Pulmonary artery endothelial cell (primary cell): Measurements from ENCODE around the gene RASAL3. TPM values are rescaled to one million over a fixed set of nuclear protein-coding genes. Genes with fewer than 3 reads are reported as not detected.
"Not testable (repeated sequence)": the region's sequence is repeated elsewhere in the genome, so short reads cannot be mapped to it uniquely, and the experiment has no call there.

ENCODE experiments used
- DNase-seq: peaks from one replicate; pipeline ENCODE4 v3.0.0-alpha.2; 2011; ENCODE audit warnings: low read depth, low spot score
- total RNA-seq: library from RNA; depleted of rRNA; stranded (reverse); fragments of >200 nt; gene quantifications from 2 replicates; pipeline ENCODE4 v1.2.3, GENCODE V29; 2014

RASAL3 gene
- total RNA-seq, 1 donor from 2014 or later: 0.79 TPM

DNA sequence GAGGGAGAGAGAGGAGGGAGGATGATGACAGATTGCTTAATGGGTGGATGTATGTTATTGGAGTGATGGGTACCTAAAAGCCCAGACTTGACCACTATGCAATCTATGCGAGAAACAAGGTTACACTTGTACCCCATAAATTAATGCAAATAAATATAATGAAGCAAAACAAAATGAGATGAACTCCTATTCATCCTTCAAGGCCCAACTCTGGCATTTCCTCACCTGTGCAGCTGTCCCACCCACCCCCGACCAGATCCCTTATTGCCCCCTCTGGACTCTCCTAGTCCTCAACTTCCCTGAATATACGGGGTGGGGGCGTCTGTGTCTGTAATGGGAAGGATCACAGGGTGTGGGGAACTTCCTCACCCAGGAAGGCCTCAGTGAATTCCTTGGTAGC is 10.8 kb upstream of the RASAL3 start:
- no peak for DNase-seq

DNA sequence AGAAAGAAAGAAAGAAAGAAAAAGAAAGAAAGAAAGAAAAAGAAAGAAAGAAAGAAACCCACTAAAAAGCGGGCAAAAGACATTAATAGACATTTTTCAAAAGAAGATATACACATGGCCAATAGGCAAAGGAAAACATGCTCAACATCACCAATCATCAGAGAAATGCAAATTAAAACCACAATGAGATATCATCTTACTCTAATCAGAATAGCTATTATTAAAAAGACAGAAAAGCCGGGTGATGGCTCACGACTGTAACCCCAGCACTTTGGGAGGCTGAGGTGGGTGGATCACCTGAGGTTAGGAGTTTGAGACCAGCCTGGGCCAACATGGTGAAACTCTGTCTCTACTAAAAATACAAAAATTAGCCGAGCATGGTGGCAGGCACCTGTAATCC is 9.5 kb upstream of the RASAL3 start:
- DNase-seq: not testable (repeated sequence)

DNA sequence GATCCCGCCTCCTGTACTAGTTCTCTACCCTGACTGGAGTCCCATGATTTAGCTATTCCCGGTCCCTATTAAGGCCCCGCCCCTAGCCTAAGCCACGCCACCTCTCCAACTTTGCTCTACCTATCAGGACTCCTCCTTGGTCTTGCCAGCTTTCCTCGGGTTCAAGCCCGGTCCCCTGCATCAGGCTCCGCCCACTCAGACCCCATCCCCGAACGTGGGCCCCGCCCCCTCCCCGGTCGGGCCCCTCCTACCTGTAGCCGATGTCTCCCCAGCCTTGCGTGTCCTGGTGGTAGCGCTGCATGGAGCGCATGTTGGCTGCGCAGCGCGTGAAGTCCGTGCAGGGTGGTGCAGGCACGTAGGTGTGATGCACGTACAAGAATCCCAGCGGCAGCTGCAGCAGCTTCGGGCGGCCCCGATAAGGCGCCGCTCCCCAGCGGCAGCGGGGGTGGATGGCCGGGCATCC is 7.3 kb upstream of the RASAL3 start:
- DNase-seq: no peak

DNA sequence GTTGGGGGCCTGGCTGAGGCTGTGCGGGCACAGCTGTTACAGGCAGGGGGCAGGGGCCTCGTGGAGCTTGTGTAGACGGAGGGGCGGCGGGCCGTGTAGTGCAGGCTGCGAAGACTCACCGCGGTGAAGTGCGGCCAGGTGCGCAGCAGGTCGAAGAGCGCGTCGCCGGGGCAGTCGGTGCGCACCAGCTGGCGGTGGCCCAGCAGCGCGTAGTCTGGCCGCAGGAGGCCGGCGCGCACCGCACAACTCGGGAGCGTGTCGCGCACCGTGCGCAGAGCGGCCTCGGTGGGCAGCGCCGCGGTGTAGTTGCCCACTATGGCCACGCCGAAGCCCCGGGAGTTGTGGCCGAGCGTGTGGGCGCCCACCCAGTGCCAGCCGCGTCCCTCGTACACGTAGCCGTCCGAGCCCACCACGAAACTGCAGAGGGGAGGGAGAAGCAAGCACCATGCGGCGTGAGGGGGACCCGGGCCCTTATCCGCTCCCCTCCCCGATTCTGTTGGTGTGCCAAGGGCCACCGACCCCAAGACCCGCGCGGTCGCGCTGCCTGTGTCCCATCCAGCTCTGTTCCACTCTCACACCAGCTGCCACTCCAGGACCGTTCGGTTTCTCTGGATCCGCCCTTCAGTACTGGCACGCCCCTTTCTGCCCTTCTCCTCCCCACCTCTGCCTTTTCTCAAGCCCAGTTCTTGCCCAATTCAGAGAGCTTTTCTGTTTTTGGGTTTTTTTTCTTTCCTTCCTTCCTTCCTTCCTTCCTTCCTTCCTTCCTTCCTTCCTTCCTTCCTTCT is 5.4 kb upstream of the RASAL3 start:
- DNase-seq: no peak

DNA sequence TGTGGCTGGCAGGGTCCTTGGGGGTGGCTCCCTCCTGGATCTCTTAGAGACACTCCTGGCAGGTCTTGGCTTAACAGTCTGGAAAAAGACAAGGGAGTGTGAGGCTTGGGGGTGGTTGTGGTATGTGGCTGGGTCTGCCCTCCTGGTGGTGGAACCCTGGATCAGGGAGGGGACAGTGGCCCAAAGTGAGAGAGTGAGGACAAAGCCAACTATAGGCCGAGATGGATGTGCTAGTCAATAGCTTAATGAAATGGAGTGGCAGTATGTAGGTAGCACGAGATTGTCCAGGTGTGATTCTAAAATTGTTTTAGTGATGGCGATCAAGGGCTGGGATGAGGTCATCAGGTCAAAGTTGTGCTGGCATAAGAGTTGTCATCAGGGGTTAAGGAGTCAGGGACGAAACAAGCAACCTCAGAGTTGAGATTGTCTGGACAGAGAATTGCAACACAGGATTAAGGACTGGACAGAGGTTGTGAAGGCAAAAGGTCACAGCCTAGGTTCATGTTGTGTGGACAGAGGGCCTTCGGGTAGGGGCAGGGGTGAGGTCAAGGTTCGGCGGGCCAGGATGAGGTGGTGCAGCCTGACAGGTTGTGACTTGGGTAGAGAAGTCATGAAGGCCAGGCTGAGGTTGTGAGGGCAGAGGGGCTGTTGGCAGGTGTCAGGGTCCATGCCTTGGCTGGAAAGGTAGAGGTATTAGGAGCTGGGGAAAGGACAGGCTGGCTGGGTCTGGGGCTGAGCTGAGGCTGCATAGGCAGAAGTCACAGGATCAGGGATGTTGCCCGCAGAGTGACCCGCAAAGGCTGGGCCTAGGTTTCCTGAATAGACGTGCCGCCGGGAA is 4.5 kb upstream of the RASAL3 start:
- DNase-seq: no peak

DNA sequence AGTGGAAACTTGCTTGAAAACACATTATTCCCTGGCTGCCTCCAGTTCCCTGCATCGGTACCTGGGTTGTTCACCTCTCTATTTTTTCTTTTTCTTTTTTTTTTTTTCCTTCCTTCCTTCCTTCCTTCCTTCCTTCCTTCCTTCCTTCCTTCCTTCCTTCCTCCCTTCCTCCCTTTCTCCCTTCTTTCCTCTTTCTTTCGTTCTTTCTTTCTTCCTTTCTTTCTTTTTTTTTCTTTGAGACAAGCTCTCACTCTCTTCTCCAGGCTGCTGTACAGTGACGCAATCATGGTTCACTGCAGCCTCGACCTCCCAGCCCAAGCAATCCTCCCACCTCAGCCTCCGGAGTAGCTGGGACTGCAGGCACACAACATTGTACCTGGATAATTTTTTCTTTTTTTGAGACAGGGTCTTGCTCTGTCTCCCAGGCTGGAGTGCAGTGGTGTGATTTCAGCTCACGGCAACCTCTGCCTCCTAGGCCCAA is 3.4 kb upstream of the RASAL3 start:
- no peak for DNase-seq

DNA sequence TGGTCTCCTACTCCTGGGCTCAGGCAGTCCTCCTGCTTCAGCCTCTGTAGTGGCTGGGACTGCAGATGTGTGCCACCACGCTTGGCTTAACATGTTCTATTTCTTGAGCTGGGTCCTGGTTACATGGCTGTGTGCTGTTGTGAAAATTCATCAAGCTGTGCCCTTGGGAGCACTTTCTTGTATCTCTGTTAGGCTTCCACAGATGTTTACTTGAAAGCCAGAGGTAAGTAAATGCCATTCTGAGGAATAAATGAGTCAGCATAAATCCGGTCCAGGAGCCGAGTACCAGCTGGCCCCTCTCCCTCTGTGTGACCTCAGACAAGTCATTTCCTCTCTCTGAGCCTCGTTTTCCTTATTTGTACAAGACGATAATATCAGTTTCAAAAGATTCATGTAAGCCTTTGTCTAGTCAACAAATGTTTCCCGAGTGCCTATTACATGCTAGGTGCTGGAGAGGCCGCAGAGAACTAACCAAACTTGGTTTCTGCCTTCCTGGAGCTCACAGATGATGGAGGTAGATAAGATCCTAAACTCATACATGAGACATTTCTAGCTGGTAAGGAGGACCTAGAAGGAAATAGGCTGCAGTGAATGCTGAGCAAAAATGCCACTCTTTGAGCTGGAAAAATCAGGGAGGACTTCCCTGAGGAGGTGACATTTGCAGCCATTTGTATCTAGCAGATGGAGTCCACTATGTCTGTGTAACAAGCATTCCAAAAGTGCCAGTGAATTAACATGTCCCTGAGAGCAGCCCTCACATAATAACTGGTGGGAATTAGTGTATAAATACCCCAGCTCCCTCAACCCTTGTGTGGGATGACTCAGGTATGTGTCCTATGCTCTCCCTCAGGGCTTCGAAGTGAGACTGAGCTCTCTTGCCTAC is 2.7 kb upstream of the RASAL3 start:
- peak; percentile 92 for DNase-seq

DNA sequence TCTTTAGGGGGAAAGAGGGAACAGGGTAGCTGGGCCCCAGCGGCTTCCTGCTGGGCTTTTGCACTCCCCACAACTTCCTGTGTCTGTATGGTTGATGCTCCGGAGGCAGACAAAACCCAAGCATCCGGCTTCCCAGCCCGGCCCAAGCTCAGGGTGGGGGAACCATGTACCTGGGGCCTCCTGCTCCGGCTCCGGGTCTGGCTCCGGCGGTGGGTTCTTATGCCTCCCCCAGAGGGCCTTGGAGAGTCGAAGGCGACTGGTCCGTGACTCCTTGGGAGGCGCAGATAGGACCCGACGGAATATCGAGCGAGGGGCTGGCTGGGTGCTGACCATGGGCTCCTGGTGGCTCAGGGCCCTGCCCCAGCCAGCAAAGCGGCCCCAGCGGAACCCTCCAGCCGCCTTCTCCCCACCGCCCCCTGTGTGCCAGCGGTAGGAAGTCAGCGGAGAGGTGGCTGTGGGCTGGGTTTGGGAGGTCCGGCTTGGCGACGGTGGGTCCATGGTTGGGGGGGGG is 428 bp downstream of the RASAL3 start:
- no peak for DNase-seq

DNA sequence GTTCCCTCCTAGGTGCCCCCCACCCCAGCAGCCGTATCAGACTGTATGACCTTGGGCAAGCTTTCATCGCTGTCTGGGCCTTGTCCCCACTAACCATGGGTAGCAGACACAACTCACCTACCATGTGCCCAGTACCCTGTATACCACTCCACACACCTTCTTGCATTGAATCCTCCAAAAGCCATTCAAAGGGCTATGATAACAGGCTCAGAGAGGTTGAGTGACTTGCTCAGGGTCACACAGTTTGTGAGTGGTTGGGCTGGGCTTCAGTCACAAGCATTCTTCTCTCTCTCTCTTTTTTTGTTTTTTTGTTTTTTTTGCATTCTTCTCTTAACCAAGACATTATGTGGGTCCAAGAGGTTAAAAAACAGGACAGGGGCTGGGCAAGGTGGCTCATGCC is 2.6 kb downstream of the RASAL3 start:
- no peak for DNase-seq

DNA sequence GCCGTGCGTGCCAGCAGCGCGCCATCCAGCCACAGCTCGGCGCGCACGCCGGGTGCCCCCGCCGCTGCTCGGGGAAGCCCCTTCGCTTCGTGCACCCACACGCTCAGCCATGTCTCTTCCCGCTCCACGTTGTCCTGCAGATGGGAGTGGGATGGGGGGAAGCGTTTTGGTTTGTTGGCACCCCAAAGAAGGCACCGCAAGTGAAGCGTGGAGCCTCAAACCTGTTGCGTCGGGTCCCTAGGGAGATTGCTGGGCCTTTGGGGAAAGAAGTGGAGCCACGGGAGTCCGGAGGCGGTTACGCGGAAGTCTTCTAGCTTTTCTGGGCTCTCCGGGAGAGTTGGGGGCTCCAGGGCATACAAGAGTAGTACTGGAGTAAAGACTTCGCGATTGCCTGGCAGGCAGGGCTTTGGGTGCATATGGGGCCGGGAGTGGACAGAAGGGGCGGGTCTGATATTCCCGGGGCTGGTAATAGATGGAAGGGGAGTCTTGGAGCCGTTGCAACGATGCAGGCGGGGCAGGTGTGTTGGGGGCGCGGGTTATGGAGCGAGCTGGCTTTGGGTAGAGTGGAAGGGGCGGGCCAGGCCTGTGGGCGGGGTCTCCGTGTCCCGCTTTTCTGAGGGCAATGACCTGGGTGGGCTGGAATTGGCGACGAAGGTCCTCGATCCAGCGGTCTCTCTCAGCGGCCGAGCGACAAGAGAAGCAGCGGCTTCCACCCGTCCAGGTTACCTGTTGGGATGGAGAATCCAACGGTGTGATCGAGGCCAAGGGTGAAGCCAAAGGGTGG is 6.5 kb downstream of the RASAL3 start:
- DNase-seq: no peak

DNA sequence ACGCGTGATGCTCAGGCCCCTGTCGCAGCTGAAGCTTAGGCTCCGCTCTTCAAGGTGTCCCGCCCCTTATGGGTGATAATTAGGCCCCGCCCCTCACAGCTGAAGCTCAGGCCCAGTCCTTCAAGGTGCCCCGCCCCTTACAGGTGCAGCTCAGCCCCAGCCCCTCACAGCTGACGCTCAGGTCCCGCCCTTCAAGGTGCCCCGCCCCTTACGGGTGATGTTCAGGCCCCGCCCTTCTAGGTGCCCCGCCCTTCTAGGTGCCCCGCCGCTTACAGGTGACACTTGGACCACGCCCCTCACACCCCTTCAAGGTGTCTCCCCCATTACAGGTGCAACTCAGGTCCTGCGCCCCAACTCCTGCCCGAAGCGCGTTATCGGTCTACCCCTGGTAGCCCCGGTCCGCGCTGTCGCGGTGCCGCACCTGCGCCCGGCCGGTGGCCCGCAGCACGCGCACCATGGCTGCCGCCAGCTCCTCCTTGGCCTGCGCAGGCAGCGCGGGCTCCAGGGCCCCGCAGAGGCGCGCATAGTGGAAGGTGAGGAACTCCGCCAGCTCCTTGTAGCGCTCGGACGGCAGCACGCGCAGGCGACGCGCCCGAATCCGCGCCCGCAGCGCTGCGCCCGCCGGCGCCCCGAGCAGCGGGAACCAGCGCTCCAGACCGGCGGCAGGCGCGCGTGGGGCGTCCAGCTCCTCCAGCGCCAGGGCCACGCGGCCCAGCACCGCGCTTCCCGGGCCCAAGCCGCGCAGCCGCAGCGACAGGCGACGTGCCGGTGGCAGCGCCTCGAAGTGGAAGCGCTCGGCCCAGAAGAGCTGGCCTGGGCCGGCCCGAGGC is 7.3 kb downstream of the RASAL3 start:
- DNase-seq: no peak

DNA sequence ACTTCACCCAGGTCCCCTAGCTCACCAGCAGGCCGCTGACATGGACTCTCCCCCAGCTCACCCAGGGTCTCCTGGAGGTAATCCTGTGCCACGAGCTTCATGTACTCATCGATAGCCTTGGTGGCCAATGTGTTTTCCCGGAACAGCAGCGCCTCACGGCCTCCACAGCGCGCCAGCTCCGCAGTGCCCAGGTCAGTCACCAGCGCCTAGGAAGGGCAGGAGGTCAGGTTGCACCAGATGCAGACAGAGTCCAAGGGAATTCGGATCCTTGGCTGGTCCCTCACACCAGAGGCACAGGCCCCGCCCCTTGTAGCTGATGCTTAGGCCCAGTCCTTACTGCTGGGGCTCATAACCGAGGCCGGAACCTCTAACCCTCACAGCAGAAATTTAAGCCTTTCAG is 7.9 kb downstream of the RASAL3 start:
- DNase-seq: no peak

DNA sequence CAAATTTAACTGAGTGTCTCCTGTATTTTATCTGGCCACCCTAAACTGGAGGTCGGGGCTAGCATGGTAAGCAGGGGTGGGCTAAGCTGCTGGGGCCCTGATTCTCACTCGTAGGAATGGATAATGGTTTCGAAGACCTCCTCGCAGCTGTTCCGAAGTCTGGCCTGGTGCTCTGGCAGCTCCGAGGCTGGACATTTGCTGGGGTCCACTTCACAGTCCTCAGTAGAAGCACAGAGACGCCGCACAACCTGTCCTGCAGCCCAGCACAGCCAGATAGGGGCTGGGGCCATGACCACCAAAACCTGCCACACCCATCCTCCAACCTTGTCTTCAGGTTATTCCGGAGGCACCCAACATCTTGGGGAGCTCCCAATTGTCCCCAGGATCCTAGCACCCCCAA is 8.3 kb downstream of the RASAL3 start:
- no peak for DNase-seq

DNA sequence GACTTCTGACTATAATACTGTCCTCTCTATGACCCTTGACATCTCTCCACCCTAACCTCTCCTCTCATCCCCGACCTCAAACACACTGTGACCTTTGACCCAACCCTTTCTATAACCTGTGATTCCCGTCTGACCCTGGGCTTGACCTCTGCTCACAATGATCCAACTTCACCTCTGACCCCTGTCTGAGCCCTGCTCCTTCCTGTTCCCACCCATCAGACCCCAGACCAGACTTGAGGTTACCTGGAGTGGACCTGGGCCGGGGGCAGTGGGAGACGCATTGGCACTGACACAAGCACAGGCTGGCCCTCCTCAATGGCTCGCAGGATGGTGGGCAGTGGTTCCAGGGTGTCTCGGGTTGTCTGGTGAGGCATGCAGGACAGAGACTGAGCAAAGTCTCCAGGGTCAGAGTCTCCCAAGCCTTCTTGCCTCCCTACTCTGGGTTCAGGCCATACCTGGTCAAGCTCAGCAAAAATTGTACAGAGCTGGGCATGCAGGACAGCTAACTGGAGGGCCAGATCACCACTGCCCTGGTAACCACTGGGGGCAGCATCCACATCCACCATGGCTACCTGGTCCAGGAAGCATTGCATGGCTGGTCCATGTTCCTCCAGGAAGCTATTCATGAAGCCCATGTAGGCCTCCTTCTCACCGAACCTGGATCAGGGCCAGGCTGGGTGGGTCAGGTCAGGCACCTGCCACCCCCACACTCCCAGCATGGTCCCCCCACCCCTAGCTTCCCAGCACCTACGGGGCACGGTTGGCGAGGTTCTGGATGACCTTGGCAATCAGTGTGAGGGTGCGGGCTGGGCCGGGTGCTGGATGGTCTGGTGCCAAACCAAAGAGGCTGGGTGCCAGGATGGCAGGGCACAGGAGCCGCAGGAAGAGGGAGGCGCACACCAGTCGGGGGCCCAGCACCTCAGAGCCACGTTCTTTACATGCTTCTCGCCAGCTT is 10.2 kb downstream of the RASAL3 start:
- no peak for DNase-seq

DNA sequence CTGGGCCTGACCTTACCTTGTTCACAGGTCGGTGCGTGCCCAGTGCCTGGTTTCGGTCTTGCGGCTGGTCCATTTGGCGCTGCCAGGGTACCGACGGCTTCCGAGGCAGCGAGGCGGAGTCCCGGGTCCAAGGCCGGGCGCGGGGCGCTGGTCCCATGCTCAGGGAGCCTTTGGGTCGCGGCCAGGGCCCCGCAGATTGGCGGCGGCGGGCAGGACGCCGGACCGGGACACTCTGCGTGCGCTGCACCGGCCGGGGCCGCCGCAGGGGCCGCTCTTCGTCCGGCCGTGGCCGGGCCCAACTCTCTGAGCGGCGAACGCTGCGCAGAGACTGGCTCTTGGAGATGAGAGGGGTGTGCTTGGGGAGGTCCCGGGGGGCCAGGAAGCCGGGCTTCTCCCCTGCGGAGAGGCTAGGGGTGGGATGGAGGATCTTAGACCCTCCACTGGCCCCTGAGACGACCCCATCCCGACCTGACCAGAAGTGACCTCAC is 11.2 kb downstream of the RASAL3 start:
- no peak for DNase-seq

DNA sequence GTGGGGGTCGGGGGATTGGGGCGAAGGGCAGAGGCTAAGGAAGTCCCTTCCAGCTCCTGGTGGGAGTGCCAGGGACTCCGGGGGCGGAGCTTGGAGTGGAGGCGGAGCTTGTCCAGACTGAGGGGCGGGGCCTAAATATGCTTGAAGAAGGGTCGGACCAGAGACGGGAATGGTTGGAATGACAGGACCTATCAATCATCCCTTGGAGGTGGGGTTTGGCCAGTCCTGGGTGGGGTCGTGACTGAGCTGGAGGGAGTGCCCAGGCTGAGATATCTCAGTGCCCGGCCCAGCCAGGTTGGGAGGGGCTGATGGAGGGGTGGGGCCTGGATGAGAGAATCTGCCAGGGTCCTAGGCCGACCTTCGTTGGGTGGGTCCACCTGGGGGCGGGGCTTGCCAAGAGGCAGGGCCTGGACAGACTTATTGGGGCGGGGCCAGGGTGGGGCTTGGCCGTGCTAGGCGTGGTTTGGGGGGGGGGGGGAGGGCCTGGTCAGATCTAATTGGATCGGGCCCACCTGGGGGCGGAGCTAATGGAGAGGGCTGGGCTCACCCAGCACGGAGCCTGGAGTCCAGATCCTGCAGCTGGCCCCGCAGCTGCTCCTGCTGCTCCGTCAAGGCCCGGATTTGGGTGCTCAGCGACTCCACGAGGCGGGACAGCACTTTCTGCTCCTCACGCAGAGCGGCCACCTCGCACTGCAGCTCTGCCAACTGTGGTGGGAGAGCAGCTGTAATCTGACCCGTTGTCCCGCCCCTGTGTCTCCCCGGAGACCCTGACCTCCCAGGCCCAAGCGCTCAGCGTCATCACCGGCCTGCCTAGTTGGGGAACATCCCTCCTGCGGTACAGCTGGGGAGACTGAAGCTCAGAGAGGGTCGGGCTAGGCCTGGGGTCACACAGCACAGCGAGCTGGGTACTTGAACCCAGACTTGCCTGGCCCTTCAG is 12.0 kb downstream of the RASAL3 start:
- DNase-seq: peak; percentile 73

DNA sequence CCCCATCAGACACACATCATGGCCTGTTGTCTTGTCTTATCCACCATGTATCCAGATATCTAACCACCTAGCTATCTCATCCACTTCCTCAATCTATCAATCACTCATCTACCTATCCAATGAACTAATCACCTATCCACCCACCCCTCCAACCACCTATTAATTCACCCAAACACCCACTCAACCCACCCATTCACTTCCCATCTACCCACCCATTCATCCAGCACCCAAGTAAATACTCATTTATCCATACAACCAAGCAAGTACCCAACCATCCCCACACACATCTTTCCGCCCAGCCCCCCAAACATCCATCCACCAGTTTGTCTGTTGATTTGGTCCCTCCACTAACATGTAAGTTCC is 13.8 kb downstream of the RASAL3 start:
- no peak for DNase-seq
